GM20000 (cell line): ENCODE measurements around the gene PLCH1.

Experiments used
- DNase-seq: peaks from one replicate; pipeline ENCODE4 v3.0.0; 2012; ENCODE audit warnings: low spot score
- TF ChIP-seq, protein P1 (sequence below): IDR thresholded peaks from 2 replicates; pipeline ENCODE4 v1.5.1; 2012; ENCODE audit warnings: mild to moderate bottlenecking, control low read depth; ENCODE audit errors: extremely low read depth, missing control alignments

PLCH1 gene

DNA sequence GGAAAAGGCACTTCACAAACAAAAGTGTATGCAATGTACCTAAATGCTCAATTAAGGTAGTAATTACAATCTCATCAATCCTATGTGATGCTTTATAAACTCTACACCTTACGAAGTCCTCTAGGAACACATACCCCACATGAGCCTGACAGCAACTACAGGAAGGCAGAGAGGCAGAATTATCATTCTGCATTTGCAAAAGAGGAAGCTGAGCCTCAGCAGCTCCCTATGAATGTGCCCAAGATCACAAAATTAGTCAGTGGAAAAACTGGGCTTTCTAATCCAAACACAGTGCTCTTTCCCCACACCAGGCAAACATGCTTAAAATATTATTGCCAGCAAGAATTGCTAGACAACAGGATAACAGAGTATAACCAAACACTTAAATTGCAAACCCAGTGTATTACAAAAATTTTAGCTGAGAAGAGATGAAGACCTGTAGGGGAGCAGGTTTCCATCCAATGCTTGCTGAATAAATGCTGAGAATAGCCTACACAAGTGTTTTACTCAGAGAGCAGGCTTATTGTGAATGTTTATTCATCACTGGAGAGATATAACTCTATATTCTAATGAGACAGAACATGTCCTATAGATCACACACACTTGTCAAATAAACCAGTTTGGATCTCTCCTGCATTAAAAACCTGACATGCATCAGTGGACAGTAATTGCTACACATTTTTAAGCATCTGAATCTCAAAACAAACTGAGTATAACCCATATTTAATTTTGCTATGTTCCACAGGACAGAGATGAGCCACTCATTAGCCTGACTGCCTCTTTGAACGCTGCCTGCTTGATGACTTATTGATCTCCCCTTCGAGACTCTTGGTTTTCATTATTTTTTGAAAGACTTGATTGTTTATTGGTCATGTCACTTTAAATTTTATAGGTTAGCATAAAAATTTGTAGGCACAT lies 62.2 kb downstream of the PLCH1 start:
- TF ChIP-seq, protein P1, sequence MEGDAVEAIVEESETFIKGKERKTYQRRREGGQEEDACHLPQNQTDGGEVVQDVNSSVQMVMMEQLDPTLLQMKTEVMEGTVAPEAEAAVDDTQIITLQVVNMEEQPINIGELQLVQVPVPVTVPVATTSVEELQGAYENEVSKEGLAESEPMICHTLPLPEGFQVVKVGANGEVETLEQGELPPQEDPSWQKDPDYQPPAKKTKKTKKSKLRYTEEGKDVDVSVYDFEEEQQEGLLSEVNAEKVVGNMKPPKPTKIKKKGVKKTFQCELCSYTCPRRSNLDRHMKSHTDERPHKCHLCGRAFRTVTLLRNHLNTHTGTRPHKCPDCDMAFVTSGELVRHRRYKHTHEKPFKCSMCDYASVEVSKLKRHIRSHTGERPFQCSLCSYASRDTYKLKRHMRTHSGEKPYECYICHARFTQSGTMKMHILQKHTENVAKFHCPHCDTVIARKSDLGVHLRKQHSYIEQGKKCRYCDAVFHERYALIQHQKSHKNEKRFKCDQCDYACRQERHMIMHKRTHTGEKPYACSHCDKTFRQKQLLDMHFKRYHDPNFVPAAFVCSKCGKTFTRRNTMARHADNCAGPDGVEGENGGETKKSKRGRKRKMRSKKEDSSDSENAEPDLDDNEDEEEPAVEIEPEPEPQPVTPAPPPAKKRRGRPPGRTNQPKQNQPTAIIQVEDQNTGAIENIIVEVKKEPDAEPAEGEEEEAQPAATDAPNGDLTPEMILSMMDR: no peak
- DNase-seq: no peak

DNA sequence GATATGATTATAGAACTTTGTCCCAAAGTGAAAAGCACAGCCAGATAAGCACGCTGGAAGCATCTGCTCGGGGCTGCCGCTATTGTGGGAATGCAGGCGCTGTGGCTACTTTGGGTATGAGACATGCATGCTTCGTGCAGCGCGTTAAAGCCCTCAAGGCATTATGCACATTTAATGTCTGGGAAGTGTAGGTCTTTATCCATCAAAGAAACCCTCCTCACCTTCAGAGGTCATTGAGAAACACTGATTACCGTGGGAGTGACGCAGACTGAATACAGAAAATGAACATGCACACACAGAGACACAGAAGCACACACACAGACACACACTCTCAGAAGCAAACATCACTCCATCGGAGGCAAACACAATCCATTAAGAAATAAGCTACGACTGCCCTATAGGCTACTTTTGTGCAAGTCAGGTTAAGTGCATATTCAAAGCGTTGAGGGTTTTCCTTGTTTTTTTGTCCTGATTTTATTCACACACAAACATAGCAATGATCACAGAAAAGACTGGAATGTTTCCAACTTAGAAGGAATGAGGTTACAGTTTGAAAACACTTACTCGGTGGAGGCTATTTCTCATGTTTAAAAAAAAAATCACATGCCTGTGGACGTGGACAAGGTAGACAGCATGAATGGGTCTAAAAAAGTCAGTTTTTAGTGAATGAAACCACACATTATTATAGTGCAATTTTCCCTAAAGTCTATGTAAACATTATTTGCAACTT lies 68.5 kb downstream of the PLCH1 start:
- no peak for DNase-seq
- TF ChIP-seq, protein P1: no peak

DNA sequence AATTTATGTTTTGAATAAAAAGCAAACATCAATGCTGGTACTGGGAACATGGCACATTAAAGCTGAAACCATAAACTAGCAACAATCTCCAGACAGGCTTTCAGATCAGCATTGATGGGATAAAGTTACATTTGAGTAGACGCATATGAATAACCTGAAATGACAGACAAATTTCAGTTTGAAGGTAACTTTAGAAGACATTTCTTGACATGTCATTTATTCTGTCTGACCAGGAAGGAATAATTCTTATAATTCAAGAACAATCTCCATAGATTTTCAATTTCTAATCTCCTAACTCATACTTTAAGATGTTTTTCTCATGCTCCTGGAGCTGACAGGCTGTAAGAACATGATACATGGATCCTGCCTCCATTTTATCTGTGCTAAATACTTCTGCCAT lies 69.8 kb downstream of the PLCH1 start:
- no peak for DNase-seq
- TF ChIP-seq, protein P1: no peak

DNA sequence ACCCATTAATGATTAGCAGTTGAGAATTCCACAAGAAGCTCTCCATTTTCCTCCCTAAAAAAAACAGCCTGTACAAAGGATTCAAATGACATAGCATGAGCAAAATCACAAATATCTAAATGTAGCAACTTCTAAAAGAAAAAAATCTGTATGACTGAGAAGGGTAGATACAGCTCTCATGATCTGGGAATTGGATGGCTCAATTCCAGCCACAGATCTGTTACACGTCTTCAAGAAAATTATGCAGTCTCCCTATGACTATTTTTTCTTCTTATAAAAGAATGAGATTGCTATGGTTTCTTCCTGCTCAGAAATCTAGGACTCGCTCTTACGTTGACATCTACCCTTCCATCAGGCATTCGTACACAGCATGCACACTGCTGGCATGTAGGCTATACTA lies 71.5 kb downstream of the PLCH1 start:
- DNase-seq: no peak
- TF ChIP-seq, protein P1: no peak

DNA sequence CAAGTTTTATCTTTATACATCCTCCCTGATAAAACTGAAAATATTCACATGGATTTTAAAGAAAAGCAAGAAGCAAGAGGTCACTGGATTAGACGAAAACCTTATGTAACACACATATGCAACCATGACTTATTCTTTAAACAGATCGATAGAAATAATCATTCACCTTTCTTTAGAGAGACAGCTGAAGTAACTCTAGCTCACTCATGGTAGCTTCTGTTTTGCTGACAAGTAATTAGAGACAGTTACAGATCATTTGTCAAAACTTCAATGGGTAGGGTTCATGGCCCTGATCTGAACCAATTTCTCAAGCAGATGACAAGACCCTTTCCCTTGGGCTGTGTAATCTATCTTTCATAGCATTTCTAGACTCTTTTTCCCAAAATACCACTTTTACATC lies 74.5 kb downstream of the PLCH1 start:
- no peak for DNase-seq
- TF ChIP-seq, protein P1: no peak

DNA sequence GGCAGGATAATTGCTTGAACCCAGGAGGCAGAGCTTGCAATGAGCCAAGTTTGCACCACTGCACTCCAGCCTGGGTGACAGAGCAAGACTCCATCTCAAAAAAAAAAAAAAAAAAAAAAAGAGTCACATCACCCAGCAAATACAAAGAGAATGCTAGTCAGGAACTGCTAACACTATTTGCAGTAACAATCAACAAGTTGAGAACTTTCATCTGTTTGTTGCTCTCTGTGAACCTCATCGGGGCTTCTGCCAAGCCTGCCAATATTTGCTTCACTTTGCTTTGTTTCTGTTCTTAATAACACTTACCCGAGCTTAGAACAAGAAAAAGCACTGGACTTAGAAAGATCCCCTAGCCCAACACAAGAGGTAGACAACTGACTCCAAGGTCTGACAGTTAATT lies 76.9 kb downstream of the PLCH1 start:
- DNase-seq: no peak
- TF ChIP-seq, protein P1: no peak
